Measurements from ENCODE around the gene TPD52L2.

The TPD52L2 gene

DNA sequence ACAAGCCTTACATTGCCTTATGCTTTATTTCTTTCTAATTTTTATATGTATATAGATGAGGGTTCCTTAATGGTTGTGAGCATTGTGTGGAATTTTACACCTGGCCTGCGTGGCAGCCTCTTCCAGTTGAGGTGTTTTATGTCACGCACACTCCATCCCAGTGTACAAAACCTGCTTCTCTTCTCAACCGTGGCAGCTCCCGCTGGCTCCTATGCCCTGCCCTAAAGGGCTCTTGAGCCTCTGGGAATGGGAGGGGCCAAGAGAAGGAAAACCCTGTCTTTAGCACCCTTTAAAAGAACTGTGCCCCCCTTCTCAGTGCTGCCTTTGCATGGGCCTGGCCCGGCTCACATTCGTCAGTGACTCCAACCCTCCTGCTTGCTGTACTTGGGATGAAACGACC lies 25.5 kb downstream of the TPD52L2 start:
- H3K36me3 ChIP-seq (ENCODE audit: insufficient read depth, low read length): peaks cover 37% of the 10 kb centered on the region; the same call in 1 of the 2 replicates
- H3K27me3 ChIP-seq (ENCODE audit: insufficient read depth, low read length, poor library complexity, severe bottlenecking): no peaks in the 10 kb centered on the region
- H3K9me3 ChIP-seq (ENCODE audit: insufficient read depth, low read depth, low read length): no peaks in the 10 kb centered on the region
- TF ChIP-seq EZH2phosphoT487 (IDR thresholded peaks at IDR 0.05; ENCODE audit: borderline replicate concordance): no peak
- H3K4me1 ChIP-seq (ENCODE audit: insufficient read depth, low read length, poor library complexity, severe bottlenecking): peaks cover 6% of the 10 kb centered on the region
- peaks cover 2% of the 10 kb centered on the region for H4K20me1 ChIP-seq (ENCODE audit: insufficient read depth, low read length, poor library complexity, severe bottlenecking)
- no peak overlapping the region for H3K4me2 ChIP-seq (ENCODE audit: low read depth, low read length, poor library complexity, severe bottlenecking)
- no peak overlapping the region for H3K9ac ChIP-seq (ENCODE audit: low read depth, low read length, poor library complexity, severe bottlenecking)
- H2AFZ ChIP-seq (ENCODE audit: low read length): no peak overlapping the region
- peaks cover 12% of the 10 kb centered on the region; the same call in 1 of the 2 replicates for H3F3A ChIP-seq (ENCODE audit: low read depth)
- H3K9me2 ChIP-seq (replicated peaks; ENCODE audit: low read depth, low read length): no peaks in the 10 kb centered on the region
- H3K79me2 ChIP-seq (ENCODE audit: insufficient read depth, low read length): peaks cover 3% of the 10 kb centered on the region
- H3K4me3 ChIP-seq (ENCODE audit: low read length, poor library complexity, severe bottlenecking): no peak overlapping the region

DNA sequence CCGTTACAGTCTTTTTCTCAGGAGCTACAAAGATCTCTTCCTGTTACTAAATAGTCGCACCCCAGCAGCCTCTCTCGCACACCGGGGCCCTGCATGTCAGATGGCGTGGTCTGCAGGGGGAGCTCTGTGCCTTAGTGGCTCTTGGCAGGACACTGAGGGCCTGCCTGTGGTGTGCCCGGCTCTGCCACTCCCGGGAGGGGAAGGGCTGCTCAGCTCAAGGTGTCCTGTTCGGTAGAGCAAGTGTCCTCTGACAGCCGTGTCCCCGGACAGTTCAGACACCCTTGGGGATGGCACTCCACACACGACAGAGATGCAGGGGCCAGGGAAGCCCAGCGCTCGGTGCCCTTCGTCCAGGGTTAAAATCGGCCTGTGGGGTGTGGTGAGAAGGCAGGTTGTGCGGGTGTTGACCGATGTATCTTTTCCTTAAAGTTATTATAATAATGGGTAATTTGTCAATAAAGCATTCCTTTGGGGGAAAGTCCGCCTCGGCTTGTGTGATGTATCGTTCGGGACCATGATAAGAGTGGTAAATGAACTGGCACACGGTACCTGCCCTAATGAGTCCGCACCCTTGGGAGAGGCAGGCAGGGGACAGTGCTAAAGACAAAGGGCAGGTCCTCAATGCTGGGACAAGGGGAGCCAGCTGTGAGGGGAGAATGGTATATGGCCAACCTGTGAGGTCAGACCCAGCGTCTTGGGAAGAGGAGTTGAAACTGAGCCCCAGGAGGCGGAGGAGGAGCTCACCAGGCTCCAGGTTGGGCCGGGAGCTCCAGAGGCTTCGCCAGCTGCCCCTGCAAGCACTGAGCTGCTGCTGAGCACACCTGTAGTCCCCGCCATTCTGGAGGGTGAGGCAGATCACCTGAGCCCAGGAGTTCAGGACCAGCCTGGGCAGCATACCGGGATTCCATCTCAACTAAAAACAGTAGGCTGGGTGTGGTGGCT lies 26.3 kb downstream of the TPD52L2 start:
- H3K4me1 ChIP-seq (ENCODE audit: insufficient read depth, low read length, poor library complexity, severe bottlenecking): peaks cover 10% of the 10 kb centered on the region
- H3K9me3 ChIP-seq (ENCODE audit: insufficient read depth, low read depth, low read length): no peaks in the 10 kb centered on the region
- H3K9ac ChIP-seq (ENCODE audit: low read depth, low read length, poor library complexity, severe bottlenecking): no peak overlapping the region
- H3K36me3 ChIP-seq (ENCODE audit: insufficient read depth, low read length): peaks cover 37% of the 10 kb centered on the region; the same call in 1 of the 2 replicates
- TF ChIP-seq, protein P1, sequence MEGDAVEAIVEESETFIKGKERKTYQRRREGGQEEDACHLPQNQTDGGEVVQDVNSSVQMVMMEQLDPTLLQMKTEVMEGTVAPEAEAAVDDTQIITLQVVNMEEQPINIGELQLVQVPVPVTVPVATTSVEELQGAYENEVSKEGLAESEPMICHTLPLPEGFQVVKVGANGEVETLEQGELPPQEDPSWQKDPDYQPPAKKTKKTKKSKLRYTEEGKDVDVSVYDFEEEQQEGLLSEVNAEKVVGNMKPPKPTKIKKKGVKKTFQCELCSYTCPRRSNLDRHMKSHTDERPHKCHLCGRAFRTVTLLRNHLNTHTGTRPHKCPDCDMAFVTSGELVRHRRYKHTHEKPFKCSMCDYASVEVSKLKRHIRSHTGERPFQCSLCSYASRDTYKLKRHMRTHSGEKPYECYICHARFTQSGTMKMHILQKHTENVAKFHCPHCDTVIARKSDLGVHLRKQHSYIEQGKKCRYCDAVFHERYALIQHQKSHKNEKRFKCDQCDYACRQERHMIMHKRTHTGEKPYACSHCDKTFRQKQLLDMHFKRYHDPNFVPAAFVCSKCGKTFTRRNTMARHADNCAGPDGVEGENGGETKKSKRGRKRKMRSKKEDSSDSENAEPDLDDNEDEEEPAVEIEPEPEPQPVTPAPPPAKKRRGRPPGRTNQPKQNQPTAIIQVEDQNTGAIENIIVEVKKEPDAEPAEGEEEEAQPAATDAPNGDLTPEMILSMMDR (conservative IDR thresholded peaks at IDR 0.05; ENCODE audit: low read length): 0 out of 2 replicates have a peak, but pooled peaks have one; percentile 26
- no peak for TF ChIP-seq EZH2phosphoT487 (IDR thresholded peaks at IDR 0.05; ENCODE audit: borderline replicate concordance)
- no peaks in the 10 kb centered on the region for H3K9me2 ChIP-seq (replicated peaks; ENCODE audit: low read depth, low read length)
- H3K4me2 ChIP-seq (ENCODE audit: low read depth, low read length, poor library complexity, severe bottlenecking): no peak overlapping the region
- H4K20me1 ChIP-seq (ENCODE audit: insufficient read depth, low read length, poor library complexity, severe bottlenecking): peaks cover 9% of the 10 kb centered on the region
- H3F3A ChIP-seq (ENCODE audit: low read depth): peaks cover 12% of the 10 kb centered on the region; the same call in 1 of the 2 replicates
- peaks cover 10% of the 10 kb centered on the region for H3K79me2 ChIP-seq (ENCODE audit: insufficient read depth, low read length)
- H3K4me3 ChIP-seq (ENCODE audit: low read length, poor library complexity, severe bottlenecking): no peak overlapping the region
- no peaks in the 10 kb centered on the region for H3K27me3 ChIP-seq (ENCODE audit: insufficient read depth, low read length, poor library complexity, severe bottlenecking)
- no peak overlapping the region for H2AFZ ChIP-seq (ENCODE audit: low read length)

DNA sequence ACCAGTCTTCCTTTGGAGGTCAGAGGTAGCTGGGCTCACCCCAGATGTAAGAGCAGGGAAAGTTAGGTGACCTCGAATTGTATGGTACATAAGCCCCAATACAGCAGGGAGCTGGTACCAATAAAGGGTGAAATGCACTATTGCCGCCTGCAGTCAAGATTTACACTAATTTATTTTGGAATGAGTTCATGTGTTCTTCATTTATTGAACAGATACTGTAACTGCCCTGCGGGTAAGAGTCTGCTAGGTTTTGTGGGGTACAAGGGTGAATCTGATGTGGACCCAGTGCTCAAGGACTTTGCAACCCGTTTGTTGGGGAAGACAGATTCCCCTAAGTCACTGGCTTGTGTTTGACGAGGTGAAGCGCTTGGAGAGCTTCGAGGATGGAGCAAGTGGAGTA lies 27.3 kb downstream of the TPD52L2 start:
- Histone ChIP-seq H3F3A (ENCODE audit: low read depth) (peaks cover 12% of the 10 kb centered on the region; the same call in 1 of the 2 replicates), H2AFZ (ENCODE audit: low read length) (no peak overlapping the region), H3K9me2 (replicated peaks; ENCODE audit: low read depth, low read length) (no peaks in the 10 kb centered on the region)

More for the DNA sequence above, 27.3 kb downstream of the TPD52L2 start:
- Histone ChIP-seq H3K9ac (ENCODE audit: low read depth, low read length, poor library complexity, severe bottlenecking) (no peak overlapping the region), H4K20me1 (ENCODE audit: insufficient read depth, low read length, poor library complexity, severe bottlenecking) (peaks cover 20% of the 10 kb centered on the region), H3K79me2 (ENCODE audit: insufficient read depth, low read length) (peaks cover 21% of the 10 kb centered on the region), H3K36me3 (ENCODE audit: insufficient read depth, low read length) (peaks cover 34% of the 10 kb centered on the region; the same call in 1 of the 2 replicates), H3K9me3 (ENCODE audit: insufficient read depth, low read depth, low read length) (no peaks in the 10 kb centered on the region), H3K4me3 (ENCODE audit: low read length, poor library complexity, severe bottlenecking) (no peak overlapping the region), H3K27me3 (ENCODE audit: insufficient read depth, low read length, poor library complexity, severe bottlenecking) (no peaks in the 10 kb centered on the region), H3K4me2 (ENCODE audit: low read depth, low read length, poor library complexity, severe bottlenecking) (no peak overlapping the region), H3K4me1 (ENCODE audit: insufficient read depth, low read length, poor library complexity, severe bottlenecking) (peaks cover 17% of the 10 kb centered on the region)
- no peak for TF ChIP-seq EZH2phosphoT487 (IDR thresholded peaks at IDR 0.05; ENCODE audit: borderline replicate concordance)
- TF ChIP-seq, protein P1 (conservative IDR thresholded peaks at IDR 0.05; ENCODE audit: low read length): no peak

All from Loucy (cell line).